AG04450 (cell line): ENCODE measurements around the gene RBM4. TPM values are rescaled to one million over a fixed set of nuclear protein-coding genes. Genes with fewer than 3 reads are reported as not detected.

Experiments used
- CTCF ChIA-PET: fragments of 300-600, 350-600 bp; formaldehyde crosslinking; extraction: SDS; loops from one replicate; lab custom pipeline; 2022; ENCODE audit warnings: antibody characterized with exemption, inconsistent platforms; lab: Charles Lee
- POLR2A ChIA-PET: fragments of 350-600 bp; formaldehyde crosslinking; extraction: SDS; loops from one replicate; lab custom pipeline; 2021; ENCODE audit warnings: antibody characterized with exemption, inconsistent platforms; lab: Yijun Ruan, JAX
- DNase-seq: peaks from one replicate; pipeline ENCODE4 v3.0.0-alpha.2; 2011; ENCODE audit warnings: low read depth, low spot score
- H3K27ac ChIP-seq: one replicate; pipeline ENCODE4 v1.5.1; 2012; ENCODE audit warnings: low read depth, low read length, control low read depth
- H3K27me3 ChIP-seq: one replicate; pipeline ENCODE4 v1.6.0; 2012; ENCODE audit warnings: low read length; ENCODE audit not compliant: control insufficient read depth, insufficient read depth
- H3K4me3 ChIP-seq: 2 replicates; pipeline ENCODE4 v1.5.1; 2011; ENCODE audit warnings: mild to moderate bottlenecking, low read depth, low read length, control low read depth
- H3K9me3 ChIP-seq: 2 replicates; pipeline ENCODE4 v1.5.1; 2012; ENCODE audit warnings: low read length; ENCODE audit not compliant: control insufficient read depth, insufficient read depth
- CTCF ChIP-seq: IDR thresholded peaks from 2 replicates; pipeline ENCODE4 v1.5.1; 2011; ENCODE audit warnings: low read depth, low read length, control low read depth, inconsistent platforms
- polyA plus RNA-seq: library from polyadenylated mRNA; depleted of rRNA; stranded (reverse); fragments of >200 nt; gene quantifications from 2 replicates; pipeline ENCODE4 v1.2.3, GENCODE V29; 2011

The RBM4 gene
- polyA plus RNA-seq, 1 experiment: 272 TPM

GRCh38 chr11:66691311-66691980 is 52.9 kb downstream of the RBM4 start:
- Histone ChIP-seq H3K27me3 (no peaks in the 10 kb centered on the region), H3K4me3 (no peak overlapping the region), H3K9me3 (no peaks in the 10 kb centered on the region; the same call in 1 of the 2 replicates), H3K27ac (no peak overlapping the region)
- CTCF ChIA-PET: interaction anchor here (1.3 to 1.7 kb wide), 2 partner anchors 12 to 143 kb away, joined by 6 read pairs; no protein-coding TSS in a partner anchor
- no peak for DNase-seq
- no peak for TF ChIP-seq CTCF
- POLR2A ChIA-PET: interaction anchor here (0.5 kb wide), 1 partner anchor 14 kb away, joined by 4 read pairs; the partner anchor contains the start of gene RBM4B

GRCh38 chr11:66692446-66692845 is 53.9 kb downstream of the RBM4 start:
- Histone ChIP-seq H3K27me3 (no peaks in the 10 kb centered on the region), H3K27ac (no peak overlapping the region), H3K4me3 (no peak overlapping the region), H3K9me3 (no peaks in the 10 kb centered on the region; the same call in 1 of the 2 replicates)
- CTCF ChIA-PET: interaction anchor here (0.5 to 2.5 kb wide), 3 partner anchors 11 to 190 kb away, joined by 3 to 23 read pairs (median 6); no protein-coding TSS in a partner anchor
- TF ChIP-seq CTCF: no peak
- POLR2A ChIA-PET: interaction anchor here (0.7 kb wide), 1 partner anchor 10 kb away, joined by 3 read pairs; no protein-coding TSS in a partner anchor
- DNase-seq: no peak

GRCh38 chr11:66692871-66693331 is 54.4 kb downstream of the RBM4 start:
- Histone ChIP-seq H3K9me3 (no peaks in the 10 kb centered on the region; the same call in 1 of the 2 replicates), H3K27ac (no peak overlapping the region), H3K27me3 (no peaks in the 10 kb centered on the region), H3K4me3 (no peak overlapping the region)
- ChIA-PET CTCF (interaction anchor here (0.6 to 2.5 kb wide), 4 partner anchors 20 to 283 kb away, joined by 4 to 23 read pairs (median 5); no protein-coding TSS in a partner anchor), POLR2A (interaction anchor here (0.7 kb wide), 1 partner anchor 11 kb away, joined by 3 read pairs; no protein-coding TSS in a partner anchor)
- DNase-seq: no peak
- TF ChIP-seq CTCF: no peak

- DNase-seq: no peak
- CTCF ChIA-PET: interaction anchor here (0.5 to 2.5 kb wide), 8 partner anchors 12 to 328 kb away, joined by 3 to 23 read pairs (median 4); no protein-coding TSS in a partner anchor
- POLR2A ChIA-PET: no interaction called here
- Histone ChIP-seq H3K27ac (no peak overlapping the region), H3K4me3 (no peak overlapping the region), H3K9me3 (peaks cover 3% of the 10 kb centered on the region), H3K27me3 (no peaks in the 10 kb centered on the region)
- TF ChIP-seq CTCF: no peak
These were observed 55.0 kb downstream of the RBM4 start for GRCh38 chr11:66693356-66694055.
